Skeletal muscle satellite cell (primary cell): ENCODE data around the gene LIN7A. TPM values are rescaled to one million over a fixed set of nuclear protein-coding genes. Genes with fewer than 3 reads are reported as not detected.

Source experiments
- small RNA-seq: library from RNA; depleted of rRNA; stranded (forward); fragments of <200 nt; gene quantifications from one replicate; pipeline ENCODE3, GENCODE V24; 2012

The LIN7A gene

Small RNAs within 50 kb of the gene (small RNA-seq; reads per million reads assigned to genes)
- gene MIR617 (not detected), gene MIR618 (0.21 reads per million)
